ENCODE results near the gene TKT. TPM values are rescaled to one million over a fixed set of nuclear protein-coding genes. Genes with fewer than 3 reads are reported as not detected.

TKT gene
- total and polyA plus RNA-seq, 2 of the 4 experiments (the other 2 are of a cell fraction): 280 to 349 TPM

DNA sequence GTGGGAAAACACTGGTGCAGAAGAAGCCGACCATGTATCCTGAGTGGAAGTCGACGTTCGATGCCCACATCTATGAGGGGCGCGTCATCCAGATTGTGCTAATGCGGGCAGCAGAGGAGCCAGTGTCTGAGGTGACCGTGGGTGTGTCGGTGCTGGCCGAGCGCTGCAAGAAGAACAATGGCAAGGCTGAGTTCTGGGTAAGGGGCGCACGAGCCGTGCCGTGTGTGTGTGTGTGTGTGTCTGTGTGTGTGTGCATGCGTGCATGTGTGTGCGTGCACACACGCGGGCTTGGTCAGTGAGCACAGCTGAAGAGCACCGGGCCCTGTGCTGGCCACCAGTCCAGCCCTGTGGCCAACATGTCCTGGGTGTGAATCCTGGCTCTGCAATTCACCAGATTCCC, 76.2 kb downstream of the TKT start:
- in situ Hi-C loops (cut with MboI; ENCODE audit: low sequenced_read_pairs) (no loop called here), dilution Hi-C loops (cut with HindIII; ENCODE audit: low sequenced_read_pairs, unreplicated experiment) (no loop called here)
- TF ChIP-seq CEBPB (IDR thresholded peaks at IDR 0.05; ENCODE audit: low read depth, low read length): no peak
- TF ChIP-seq CHD1 (IDR thresholded peaks at IDR 0.05; ENCODE audit: low read depth, low read length): no peak

More for the DNA sequence above, 76.2 kb downstream of the TKT start:
- no peaks in the 10 kb centered on the region for H3K27me3 ChIP-seq (ENCODE audit: control insufficient read depth, insufficient read depth, low read length)
- no peak overlapping the region for H3K18ac ChIP-seq (ENCODE audit: low read depth, low read length)
- no peak overlapping the region for H3K14ac ChIP-seq (replicated peaks; ENCODE audit: low read depth, low read length)
- H2AFZ ChIP-seq (replicated peaks; ENCODE audit: low read length, poor library complexity): no peak overlapping the region
- H3K9ac ChIP-seq (ENCODE audit: low read depth, low read length): no peak overlapping the region
- ATAC-seq (ENCODE audit: low read depth): no peak
- no peak overlapping the region for H2AK5ac ChIP-seq (ENCODE audit: low read depth, low read length)
- no peak overlapping the region for H3K4me3 ChIP-seq (ENCODE audit: insufficient read depth, low read depth, low read length)
- H3K9me1 ChIP-seq (ENCODE audit: insufficient read depth, low read length): peaks cover 6% of the 10 kb centered on the region; the same call in 1 of the 2 replicates
- H4K91ac ChIP-seq (ENCODE audit: insufficient read depth, low read depth, low read length): no peak overlapping the region
- no peaks in the 10 kb centered on the region for H3K9me3 ChIP-seq (ENCODE audit: control insufficient read depth, insufficient read depth, low read length)
- H3K79me1 ChIP-seq (ENCODE audit: low read depth in 1 of 2, low read length in 2 of 2): peaks cover 0 to 17% of the 10 kb centered on the region in 2 experiments; a peak in 3 of 4 replicates
- H2AK9ac ChIP-seq (replicated peaks; ENCODE audit: low read depth, low read length, poor library complexity): no peak overlapping the region
- H3K4ac ChIP-seq (ENCODE audit: low read depth, low read length): no peak overlapping the region
- ChIA-PET CTCF (no interaction called here), POLR2A (ENCODE audit: unreplicated experiment) (no interaction called here)
- DNase-seq: no peak
- H4K20me1 ChIP-seq (ENCODE audit: insufficient read depth, low read length): peaks cover 10% of the 10 kb centered on the region; the same call in 1 of the 2 replicates
- WGBS, 2 experiments (ENCODE audit: extremely low coverage in 2 of 2, insufficient read length in 1 of 2): 92% methylated on average over 10 of the region's 20 CpGs; no CpG with 5 or more reads in 1 of the 2 experiments
- H4K5ac ChIP-seq (ENCODE audit: low read depth, low read length): no peak overlapping the region
- no peak overlapping the region for H2BK5ac ChIP-seq (ENCODE audit: low read depth, low read length, poor library complexity, severe bottlenecking)
- H3K27ac ChIP-seq (ENCODE audit: insufficient read depth, low read length): no peak overlapping the region
- intact Hi-C loops (cut with micrococcal nuclease): no loop called here
- peaks cover 33% of the 10 kb centered on the region for H3K36me3 ChIP-seq (ENCODE audit: control insufficient read depth, insufficient read depth, low read length)
- no peak overlapping the region for H2BK120ac ChIP-seq (ENCODE audit: low read depth, low read length)
- no TSS peak for BruUV-seq (replicated peaks)
- no peaks in the 10 kb centered on the region for H3K4me1 ChIP-seq (ENCODE audit: control insufficient read depth, insufficient read depth, low read length)
- H3K4me2 ChIP-seq (ENCODE audit: low read depth, low read length): no peak overlapping the region
- H2BK20ac ChIP-seq (ENCODE audit: low read depth, low read length): no peak overlapping the region
- H4K8ac ChIP-seq (ENCODE audit: low read depth in 2 of 2, low read length in 2 of 2): no peak overlapping the region
- no peak overlapping the region for H3K56ac ChIP-seq (ENCODE audit: extremely low read depth, insufficient read depth, low read length)
- H3K23ac ChIP-seq (ENCODE audit: low read depth, low read length): no peak overlapping the region
- no peak overlapping the region for H2BK15ac ChIP-seq (ENCODE audit: low read depth, low read length)

Measured in IMR-90 (cell line).